Endothelial cell of umbilical vein (primary cell): ENCODE measurements around the gene AEBP1. TPM values are rescaled to one million over a fixed set of nuclear protein-coding genes. Genes with fewer than 3 reads are reported as not detected.

Experiments
- BruUV-seq: library from RNA; stranded (reverse); fragments of 400-500 nt; replicated peaks from 2 replicates; lab custom pipeline; 2021; lab: Mats Ljungman, UMichigan
- CTCF ChIA-PET: fragments of 300-600, 350-600 bp; sonication (Branson Sonifier 250); formaldehyde crosslinking; loops from one replicate; lab custom pipeline; 2021; ENCODE audit warnings: antibody characterized with exemption, inconsistent platforms; lab: Charles Lee
- POLR2A ChIA-PET: fragments of 300-600, 350-600 bp; sonication (Branson Sonifier 250); formaldehyde crosslinking; loops from one replicate; lab custom pipeline; 2021; ENCODE audit warnings: antibody characterized with exemption, inconsistent platforms; lab: Charles Lee
- DNase-seq: peaks from one replicate; pipeline ENCODE4 v3.0.0-alpha.2; 2011; ENCODE audit warnings: low read depth, low spot score
- FAIRE-seq: peaks from 2 replicates; lab custom pipeline; 2011; peaks lifted over from hg19 to GRCh38; lab: Jason Lieb, UNC
- H2AFZ ChIP-seq: 2 replicates; pipeline ENCODE4 v1.6.0; 2012; ENCODE audit warnings: low read depth, low read length, control low read depth, inconsistent platforms
- H3K27ac ChIP-seq: 2 replicates; pipeline ENCODE4 v1.5.1; 2011; ENCODE audit warnings: low read depth, mild to moderate bottlenecking, control low read depth, low read length, moderate library complexity; ENCODE audit not compliant: insufficient read depth
- H3K27me3 ChIP-seq, 2 experiments: 2 replicates each; pipeline versions ENCODE4 v1.6.0 to v1.6.1; 2011; ENCODE audit warnings: low read length in 2 of 2, mixed read lengths in 1 of 2; ENCODE audit not compliant: control insufficient read depth in 2 of 2, insufficient read depth in 2 of 2
- H3K36me3 ChIP-seq, 2 experiments: 2 replicates in 1 of 2; 3 replicates in 1 of 2; pipeline ENCODE4 v1.5.1; 2011; ENCODE audit warnings: low read length in 2 of 2, mild to moderate bottlenecking in 1 of 2, moderate library complexity in 1 of 2; ENCODE audit not compliant: control insufficient read depth in 2 of 2, insufficient read depth in 2 of 2; ENCODE audit errors: extremely low read depth in 1 of 2
- H3K4me1 ChIP-seq: 3 replicates; pipeline ENCODE4 v1.5.1; 2011; ENCODE audit warnings: mild to moderate bottlenecking, low read length; ENCODE audit not compliant: control insufficient read depth, insufficient read depth; ENCODE audit errors: extremely low read depth
- H3K4me2 ChIP-seq: 2 replicates; pipeline ENCODE4 v1.6.1; 2011; ENCODE audit warnings: low read length, control low read depth, mixed read lengths; ENCODE audit not compliant: insufficient read depth
- H3K4me3 ChIP-seq, 3 experiments: fragments of 200-600 bp in 1 of 3; sonication (generic), shearing (Covaris generic) in 1 of 3; replicated peaks in 1 of 3; 2 replicates each; pipeline ENCODE4 v1.5.1; 2011 to 2016; ENCODE audit warnings: control low read depth in 3 of 3, low read length in 3 of 3, mild to moderate bottlenecking in 2 of 3, inconsistent platforms in 1 of 3, low read depth in 1 of 3, moderate library complexity in 1 of 3; ENCODE audit not compliant: insufficient read depth in 1 of 3
- H3K79me2 ChIP-seq: 2 replicates; pipeline ENCODE4 v1.6.0; 2012; ENCODE audit warnings: low read length, inconsistent platforms; ENCODE audit not compliant: control insufficient read depth, insufficient read depth
- H3K9ac ChIP-seq: replicated peaks from 2 replicates; pipeline ENCODE3; 2011; ENCODE audit warnings: low read length, control low read depth; ENCODE audit not compliant: insufficient read depth; ENCODE audit errors: extremely low read depth
- H3K9me1 ChIP-seq: replicated peaks from 3 replicates; pipeline ENCODE4 v1.6.0; 2011; ENCODE audit warnings: mild to moderate bottlenecking, low read length; ENCODE audit not compliant: control insufficient read depth, insufficient read depth; ENCODE audit errors: extremely low read depth
- H3K9me3 ChIP-seq: replicated peaks from 2 replicates; pipeline ENCODE4 v1.5.1; 2012; ENCODE audit warnings: low read length, inconsistent platforms; ENCODE audit not compliant: control insufficient read depth, insufficient read depth
- H4K20me1 ChIP-seq: replicated peaks from 2 replicates; pipeline ENCODE3; 2011; ENCODE audit warnings: mild to moderate bottlenecking, low read length; ENCODE audit not compliant: control insufficient read depth, insufficient read depth; ENCODE audit errors: extremely low read depth
- FOS ChIP-seq: IDR thresholded peaks from 2 replicates; pipeline ENCODE4 v1.6.1; 2011; ENCODE audit warnings: mild to moderate bottlenecking, low read length, moderate library complexity, borderline replicate concordance; ENCODE audit not compliant: insufficient read depth
- GATA2 ChIP-seq: IDR thresholded peaks from 2 replicates; pipeline ENCODE4 v1.7.0; 2011; ENCODE audit warnings: low read depth, mild to moderate bottlenecking, moderate library complexity, mixed read lengths, low read length; ENCODE audit not compliant: insufficient read length, insufficient read depth
- POLR2A ChIP-seq: IDR thresholded peaks from 2 replicates; pipeline ENCODE4 v1.6.1; 2012; ENCODE audit warnings: low read depth, mild to moderate bottlenecking, control low read depth, low read length
- POLR2AphosphoS5 ChIP-seq: IDR thresholded peaks from 2 replicates; pipeline ENCODE4 v1.6.1; 2012; ENCODE audit warnings: low read depth, mild to moderate bottlenecking, control low read depth, low read length, moderate library complexity; ENCODE audit not compliant: insufficient read depth
- dilution Hi-C: fragments of 300-500 bp; cut with MboI; formaldehyde crosslinking; loops from one replicate; pipeline ENCODE4 v1.15.0; 2019; ENCODE audit warnings: low sequenced_read_pairs; ENCODE audit not compliant: extremely low pct_ligation_motif_present
- intact Hi-C: fragments of 100-400 bp; cut with micrococcal nuclease; formaldehyde crosslinking; loops from one replicate; pipeline ENCODE4 v1.10.0; 2022
- polyA plus RNA-seq, 4 experiments: library from polyadenylated mRNA; depleted of rRNA in 3 of 4; stranded (reverse) in 3 of 4; unstranded in 1 of 4; fragments of >200 nt; gene quantifications; 2 replicates each; pipeline versions ENCODE4 v1.2.1 to v1.2.3, GENCODE V29; 2011 to 2012; ENCODE audit warnings: missing spikeins in 1 of 4
- total RNA-seq: library from RNA; stranded (reverse); gene quantifications from 2 replicates; pipeline ENCODE4 v1.2.3, GENCODE V29; 2021
- TF ChIP-seq, protein P1 (sequence below), 2 donors: IDR thresholded peaks; 1 replicate in 1 of 2; 2 replicates in 1 of 2; pipeline ENCODE4 v1.5.1; 2011; ENCODE audit warnings: low read length in 2 of 2, mild to moderate bottlenecking in 2 of 2, moderate library complexity in 2 of 2, control low read depth in 1 of 2, inconsistent platforms in 1 of 2, low read depth in 1 of 2; ENCODE audit not compliant: insufficient read depth in 1 of 2; ENCODE audit errors: extremely low read depth in 1 of 2

The AEBP1 gene
- total and polyA plus RNA-seq, 2 donors (not counting 3 experiments of a cell fraction or from before 2014, with no cell fraction given) = 20.6 to 48.0 TPM

DNA sequence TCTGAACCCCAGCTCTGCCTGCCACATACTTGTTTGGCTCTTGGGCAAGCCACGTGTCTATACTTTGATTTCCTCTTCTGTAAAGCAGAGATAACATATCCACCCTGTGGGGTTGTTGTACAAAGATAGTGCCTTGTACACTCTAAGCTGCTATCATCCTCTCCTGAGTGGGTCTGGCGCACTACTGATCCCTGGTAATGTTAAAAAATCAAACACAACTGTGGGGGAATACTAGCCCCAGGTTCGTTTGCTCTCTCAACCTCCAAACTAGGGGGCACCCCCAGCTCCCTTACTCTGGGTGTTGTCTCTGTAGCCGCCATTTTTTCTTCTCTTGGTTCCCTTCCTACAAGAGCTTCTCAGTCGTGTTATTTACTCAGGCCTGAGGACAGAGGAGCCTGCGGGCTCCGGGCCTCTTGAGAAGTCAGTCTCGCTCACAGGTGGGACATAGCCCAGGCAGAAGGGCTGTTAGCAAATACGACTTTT is 22.8 kb upstream of the AEBP1 start:
- no peak overlapping the region for H3K27ac ChIP-seq
- FAIRE-seq (no peak), DNase-seq (no peak)
- no peaks in the 10 kb centered on the region for H3K27me3 ChIP-seq
- H3K4me3 ChIP-seq = no peak overlapping the region
- POLR2A ChIA-PET = no interaction called here
- no peak for TF ChIP-seq GATA2
- no peak for TF ChIP-seq POLR2AphosphoS5
- TF ChIP-seq, protein P1, sequence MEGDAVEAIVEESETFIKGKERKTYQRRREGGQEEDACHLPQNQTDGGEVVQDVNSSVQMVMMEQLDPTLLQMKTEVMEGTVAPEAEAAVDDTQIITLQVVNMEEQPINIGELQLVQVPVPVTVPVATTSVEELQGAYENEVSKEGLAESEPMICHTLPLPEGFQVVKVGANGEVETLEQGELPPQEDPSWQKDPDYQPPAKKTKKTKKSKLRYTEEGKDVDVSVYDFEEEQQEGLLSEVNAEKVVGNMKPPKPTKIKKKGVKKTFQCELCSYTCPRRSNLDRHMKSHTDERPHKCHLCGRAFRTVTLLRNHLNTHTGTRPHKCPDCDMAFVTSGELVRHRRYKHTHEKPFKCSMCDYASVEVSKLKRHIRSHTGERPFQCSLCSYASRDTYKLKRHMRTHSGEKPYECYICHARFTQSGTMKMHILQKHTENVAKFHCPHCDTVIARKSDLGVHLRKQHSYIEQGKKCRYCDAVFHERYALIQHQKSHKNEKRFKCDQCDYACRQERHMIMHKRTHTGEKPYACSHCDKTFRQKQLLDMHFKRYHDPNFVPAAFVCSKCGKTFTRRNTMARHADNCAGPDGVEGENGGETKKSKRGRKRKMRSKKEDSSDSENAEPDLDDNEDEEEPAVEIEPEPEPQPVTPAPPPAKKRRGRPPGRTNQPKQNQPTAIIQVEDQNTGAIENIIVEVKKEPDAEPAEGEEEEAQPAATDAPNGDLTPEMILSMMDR (IDR thresholded peaks at IDR 0.05; ENCODE audit: extremely low read depth in 1 of 2, insufficient read depth in 1 of 2, low read depth in 1 of 2, low read length in 2 of 2) = no peak
- no peak for TF ChIP-seq FOS
- TF ChIP-seq POLR2A = no peak
- H3K9ac ChIP-seq = no peak overlapping the region
- peaks cover 0 to 15% of the 10 kb centered on the region in 2 experiments for H3K36me3 ChIP-seq
- BruUV-seq = no TSS peak
- H2AFZ ChIP-seq = no peak overlapping the region
- no peaks in the 10 kb centered on the region for H4K20me1 ChIP-seq
- peaks cover 4% of the 10 kb centered on the region for H3K4me1 ChIP-seq
- peak overlapping the region; percentile 30 for H3K4me2 ChIP-seq
- dilution Hi-C loops = no loop called here
- no peaks in the 10 kb centered on the region for H3K9me3 ChIP-seq
- CTCF ChIA-PET = interaction anchor here (0.7 to 1.8 kb wide), 3 partner anchors 9 to 44 kb away, joined by 3 to 8 read pairs (median 4); no protein-coding TSS in a partner anchor
- intact Hi-C loops = no loop called here
- H3K9me1 ChIP-seq = no peaks in the 10 kb centered on the region
- H3K79me2 ChIP-seq = no peaks in the 10 kb centered on the region
